H1 (cell line): ENCODE data around the gene CIITA. TPM values are rescaled to one million over a fixed set of nuclear protein-coding genes. Genes with fewer than 3 reads are reported as not detected.

Experiments used
- ASH2L ChIP-seq: fragments of 200-600, 300-600 bp; sonication (generic); IDR thresholded peaks from one replicate; pipeline ENCODE4 v1.7.1; 2017; ENCODE audit warnings: low read length
- ATF2 ChIP-seq: IDR thresholded peaks from 2 replicates; pipeline ENCODE4 v1.6.1; 2012; ENCODE audit warnings: low read length, inconsistent platforms
- CBX8 ChIP-seq: fragments of 300-800, 300-1000 bp; sonication (generic); IDR thresholded peaks from 2 replicates; pipeline ENCODE4 v1.7.1; 2016; ENCODE audit warnings: low read depth, low read length, borderline replicate concordance
- EGR1 ChIP-seq: IDR thresholded peaks from 2 replicates; pipeline ENCODE4 v1.6.1; 2011; ENCODE audit warnings: low read depth, low read length, borderline replicate concordance
- HDAC6 ChIP-seq: IDR thresholded peaks from one replicate; pipeline ENCODE4 v1.7.1; 2012; ENCODE audit warnings: low read depth, mild to moderate bottlenecking, inconsistent platforms, low read length, moderate library complexity
- JUN ChIP-seq: IDR thresholded peaks from 2 replicates; pipeline ENCODE4 v1.6.1; 2011; ENCODE audit warnings: low read depth, mild to moderate bottlenecking, improper control_type of control experiment, low read length
- KDM1A ChIP-seq: fragments of 200-600, 300-600 bp; sonication (generic); IDR thresholded peaks from 2 replicates; pipeline ENCODE4 v1.7.1; 2016; ENCODE audit warnings: mild to moderate bottlenecking, low read length, borderline replicate concordance
- MAX ChIP-seq: IDR thresholded peaks from 2 replicates; pipeline ENCODE4 v1.6.1; 2012; ENCODE audit warnings: inconsistent platforms
- RAD21 ChIP-seq, 2 experiments: IDR thresholded peaks in 1 of 2; conservative IDR thresholded peaks in 1 of 2; 2 replicates each; pipeline ENCODE4 v1.6.1; 2011; ENCODE audit warnings: low read depth in 2 of 2, low read length in 2 of 2, improper control_type of control experiment in 1 of 2, inconsistent platforms in 1 of 2, mild to moderate bottlenecking in 1 of 2, moderate library complexity in 1 of 2
- RFX5 ChIP-seq: IDR thresholded peaks from 2 replicates; pipeline ENCODE4 v1.6.1; 2011; ENCODE audit warnings: low read depth, low read length, improper control_type of control experiment, borderline replicate concordance
- RNF2 ChIP-seq: fragments of 200-900, 300-1000 bp; sonication (generic); IDR thresholded peaks from 2 replicates; pipeline ENCODE4 v1.7.1; 2016; ENCODE audit warnings: borderline replicate concordance, low read depth, mild to moderate bottlenecking, antibody characterized with exemption, low read length; ENCODE audit not compliant: poor library complexity, severe bottlenecking; ENCODE audit errors: missing control alignments
- SP2 ChIP-seq: IDR thresholded peaks from 2 replicates; pipeline ENCODE4 v1.6.1; 2012; ENCODE audit warnings: mild to moderate bottlenecking, low read length, inconsistent platforms
- SUZ12 ChIP-seq: fragments of 200-600 bp; sonication (generic); IDR thresholded peaks from 2 replicates; pipeline ENCODE4 v1.6.1; 2012; ENCODE audit warnings: mild to moderate bottlenecking, inconsistent platforms, low read length, moderate library complexity, mixed read lengths
- TBP ChIP-seq: IDR thresholded peaks from 2 replicates; pipeline ENCODE4 v1.6.1; 2011; ENCODE audit warnings: low read depth, low read length, improper control_type of control experiment
- TCF12 ChIP-seq: IDR thresholded peaks from 2 replicates; pipeline ENCODE4 v1.6.1; 2011; ENCODE audit warnings: low read depth, mild to moderate bottlenecking, low read length
- YY1 ChIP-seq: IDR thresholded peaks from 2 replicates; pipeline ENCODE4 v1.6.1; 2011; ENCODE audit warnings: low read depth, mild to moderate bottlenecking, low read length
- polyA plus RNA-seq, 7 experiments: library from polyadenylated mRNA; depleted of rRNA in 3 of 7; stranded (reverse) in 5 of 7; unstranded in 2 of 7; fragments of >200 nt in 5 of 7; fragments of 200-250 nt in 2 of 7; gene quantifications; 1 replicate in 5 of 7; 2 replicates in 1 of 7; 4 replicates in 1 of 7; pipeline versions ENCODE4 v1.2.1 to v1.2.3, GENCODE V29; 2011 to 2013; ENCODE audit warnings: missing spikeins in 2 of 7, mixed read lengths in 2 of 7
- total RNA-seq: library from RNA; stranded (reverse); fragmentation: NEBNext Ultra II Directional; extraction: Animal tissue kit (Norgen Biotek cat#: 25700); gene quantifications from 2 replicates; pipeline ENCODE4 v1.2.1, GENCODE V29; 2021

Gene CIITA
- total and polyA plus RNA-seq, 2 of the 8 experiments (the other 6 are each of a cell fraction or from before 2014, with no cell fraction given): 0.07 to 0.17 TPM

DNA sequence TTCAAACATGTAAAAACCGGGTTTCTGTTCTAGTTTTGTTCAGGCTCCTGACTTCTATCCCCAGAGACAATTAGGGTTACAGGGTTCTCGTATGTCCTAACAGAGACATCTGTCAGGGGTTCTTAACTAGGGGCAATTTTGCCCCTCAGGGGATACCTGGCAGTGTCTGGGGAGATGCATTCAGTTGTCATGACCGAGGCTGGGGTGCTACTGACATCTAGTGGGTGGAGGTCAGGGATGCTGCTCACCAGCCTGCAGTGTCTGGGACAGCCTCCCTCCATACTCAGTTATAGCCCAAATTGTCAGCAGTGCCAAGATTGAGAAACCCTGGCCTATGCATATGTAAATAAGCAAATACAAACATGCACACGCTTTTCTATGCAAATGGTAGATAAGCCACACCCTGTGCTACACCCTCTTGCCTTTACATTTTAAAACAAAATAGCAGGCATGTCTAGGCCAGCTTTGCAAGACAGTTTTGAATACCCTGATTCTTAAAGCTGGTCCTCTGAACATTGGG, 104.8 kb downstream of the CIITA start (continued):
- TF ChIP-seq ATF2 (no peak), SUZ12 (no peak), TCF12 (no peak), CBX8 (no peak), RAD21 (IDR thresholded peaks at IDR 0.05 in 1 of 2, conservative IDR thresholded peaks at IDR 0.05 in 1 of 2; ENCODE audit: low read depth in 2 of 2, low read length in 2 of 2) (peak; percentile 52 to 66), SP2 (peak; percentile 57; the same call in 1 of the 2 replicates), TBP (no peak), HDAC6 (no peak), EGR1 (peak; percentile 82), JUN (no peak), RNF2 (no peak), KDM1A (no peak), MAX (no peak), ASH2L (no peak), YY1 (no peak), RFX5 (no peak)
